Hematopoietic multipotent progenitor cell treated with erythropoietin and hydrocortisone succinate and interleukin-3 and kit ligand, for 17 days (in vitro differentiated cells): ENCODE measurements around the gene BOC.

ENCODE experiments used
- DNase-seq: peaks from one replicate; pipeline ENCODE4 v3.0.0-alpha.2; 2015; ENCODE audit warnings: low spot score

BOC gene

DNA sequence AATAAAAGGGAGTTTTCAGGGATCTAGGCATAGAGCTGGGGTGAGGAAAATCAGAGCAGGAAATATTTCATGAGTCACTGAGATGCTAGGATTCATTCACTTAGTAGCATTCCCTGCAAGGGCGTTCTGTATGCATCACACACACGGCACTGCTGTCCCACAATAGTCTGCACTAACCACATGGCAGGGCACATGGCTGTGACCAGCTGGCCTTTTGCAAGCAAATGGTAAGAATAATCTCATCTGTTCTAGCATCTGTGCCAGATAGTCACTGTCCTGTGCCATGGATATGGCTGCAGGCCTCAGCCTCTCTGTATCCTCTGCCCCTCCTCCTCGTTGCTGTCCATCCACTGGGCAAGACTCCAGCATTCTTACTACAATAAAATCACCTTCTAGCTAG is 37.8 kb downstream of the BOC start:
- no peak for DNase-seq

DNA sequence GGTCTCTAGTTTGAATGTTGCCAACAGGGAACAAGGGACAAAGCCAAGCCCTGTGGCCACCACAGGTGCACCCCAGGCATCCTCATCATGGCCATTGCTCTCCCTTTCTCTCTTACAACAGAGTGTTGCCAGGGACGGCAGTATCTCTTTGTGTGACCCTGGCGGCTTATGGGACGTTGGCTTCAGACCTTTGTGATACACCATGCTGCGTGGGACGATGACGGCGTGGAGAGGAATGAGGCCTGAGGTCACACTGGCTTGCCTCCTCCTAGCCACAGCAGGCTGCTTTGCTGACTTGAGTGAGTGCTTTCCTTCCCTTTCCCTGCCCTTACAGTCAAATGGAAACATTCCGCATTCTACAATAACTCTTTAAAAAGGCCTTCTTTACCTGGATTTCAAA is 38.2 kb downstream of the BOC start:
- DNase-seq, result no peak

DNA sequence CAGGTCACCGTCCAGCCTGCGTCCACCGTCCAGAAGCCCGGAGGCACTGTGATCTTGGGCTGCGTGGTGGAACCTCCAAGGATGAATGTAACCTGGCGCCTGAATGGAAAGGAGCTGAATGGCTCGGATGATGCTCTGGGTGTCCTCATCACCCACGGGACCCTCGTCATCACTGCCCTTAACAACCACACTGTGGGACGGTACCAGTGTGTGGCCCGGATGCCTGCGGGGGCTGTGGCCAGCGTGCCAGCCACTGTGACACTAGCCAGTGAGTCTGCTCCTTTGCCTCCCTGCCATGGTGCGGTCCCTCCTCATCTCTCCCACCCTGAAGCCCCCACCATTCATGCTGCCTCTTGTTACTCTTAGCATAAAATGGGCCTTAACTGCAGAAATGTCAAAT is 39.2 kb downstream of the BOC start:
- DNase-seq, result no peak

DNA sequence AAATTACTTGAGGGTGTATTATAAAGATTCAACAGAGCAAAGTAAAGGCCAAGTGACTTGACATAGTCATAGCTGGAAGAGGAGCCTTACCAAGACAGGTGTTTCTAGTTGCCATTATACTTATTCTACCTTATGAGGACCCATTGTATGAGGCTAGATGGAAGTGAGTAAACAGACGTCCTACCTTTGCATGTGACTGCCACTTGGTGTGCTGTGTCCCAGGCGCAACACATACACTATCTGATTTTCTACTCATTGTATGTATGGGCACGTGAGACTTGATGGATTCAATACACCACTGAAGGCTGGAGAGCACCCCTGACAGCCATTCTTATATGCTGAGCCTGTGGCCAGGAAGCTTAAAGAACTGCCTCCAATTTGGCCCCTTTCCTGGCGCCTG is 40.5 kb downstream of the BOC start:
- no peak for DNase-seq

DNA sequence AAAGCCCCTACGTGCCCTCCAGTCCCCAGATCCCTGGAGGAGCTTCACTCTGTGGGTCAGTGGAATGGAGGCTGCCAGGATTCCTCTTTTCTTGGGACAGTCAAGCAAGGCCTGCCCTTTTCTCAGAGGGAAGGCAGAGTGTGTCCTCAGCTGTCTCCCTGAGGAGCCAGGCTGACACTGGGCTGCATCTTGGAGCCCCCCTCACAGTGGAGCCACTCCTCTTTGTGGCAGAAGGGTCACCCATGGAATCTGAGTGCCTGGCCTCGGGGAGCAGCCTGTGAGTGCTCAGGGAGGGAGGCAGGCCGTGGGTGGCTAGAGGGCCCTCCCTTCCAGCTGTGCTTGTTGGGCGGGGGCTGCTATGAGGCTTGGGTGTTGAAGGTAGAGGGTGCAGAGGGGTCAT is 41.2 kb downstream of the BOC start:
- no peak for DNase-seq

DNA sequence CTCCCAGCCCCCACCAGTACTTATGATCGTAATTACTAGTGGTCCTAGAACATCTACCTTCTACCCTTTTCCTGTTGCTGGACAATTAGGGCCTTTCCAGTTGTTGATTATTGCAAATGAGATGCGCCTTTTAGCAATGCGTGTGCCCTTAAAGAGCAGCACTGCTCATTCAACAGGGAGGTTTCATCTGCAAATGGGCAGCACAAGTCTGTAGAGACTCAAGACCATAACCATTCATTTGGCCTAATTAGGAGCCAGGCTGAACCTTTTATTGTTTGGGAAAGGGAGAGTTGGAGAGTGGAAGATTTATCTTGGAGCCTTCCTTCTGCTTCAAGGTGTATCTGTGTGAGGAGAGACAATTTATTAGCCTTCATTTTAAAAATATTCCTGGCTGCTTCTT is 42.3 kb downstream of the BOC start:
- no peak for DNase-seq

DNA sequence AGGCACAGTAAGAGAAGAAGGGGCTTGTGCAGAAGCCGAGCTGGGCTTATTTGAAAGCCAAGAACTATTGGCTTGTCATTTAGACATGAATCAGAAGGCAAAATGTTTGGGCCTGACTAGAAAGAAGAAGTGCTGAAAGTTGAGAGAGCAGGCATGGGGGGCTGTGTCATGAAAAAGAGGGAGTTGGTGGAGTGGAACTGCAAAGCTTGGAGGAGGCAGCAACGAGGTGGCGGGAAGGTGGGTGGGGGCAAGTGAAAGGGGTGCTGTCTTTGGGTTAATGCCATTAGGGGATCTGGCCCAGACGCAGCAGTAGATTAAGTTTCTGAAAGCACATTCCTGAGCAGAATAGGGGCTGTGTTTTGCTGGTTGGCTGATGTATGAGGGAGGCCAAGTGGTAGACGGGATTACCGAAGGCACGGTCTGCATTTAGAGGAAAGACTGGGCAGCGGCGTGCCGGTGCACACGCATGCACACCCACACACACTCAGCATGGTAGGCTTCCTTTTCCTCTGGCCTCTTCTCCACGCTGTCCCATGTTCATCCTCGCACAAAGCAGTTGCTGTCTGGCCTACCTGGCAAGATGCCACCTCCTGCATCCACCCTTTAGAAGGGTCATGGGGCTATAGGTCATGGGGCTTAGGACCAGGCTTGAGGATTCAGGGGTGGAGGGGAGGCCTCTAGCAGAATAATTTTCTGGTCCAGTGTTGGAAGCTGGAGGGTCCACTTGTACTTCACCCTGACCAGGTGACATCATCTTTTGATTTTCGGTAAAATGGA is 43.0 kb downstream of the BOC start:
- no peak for DNase-seq

DNA sequence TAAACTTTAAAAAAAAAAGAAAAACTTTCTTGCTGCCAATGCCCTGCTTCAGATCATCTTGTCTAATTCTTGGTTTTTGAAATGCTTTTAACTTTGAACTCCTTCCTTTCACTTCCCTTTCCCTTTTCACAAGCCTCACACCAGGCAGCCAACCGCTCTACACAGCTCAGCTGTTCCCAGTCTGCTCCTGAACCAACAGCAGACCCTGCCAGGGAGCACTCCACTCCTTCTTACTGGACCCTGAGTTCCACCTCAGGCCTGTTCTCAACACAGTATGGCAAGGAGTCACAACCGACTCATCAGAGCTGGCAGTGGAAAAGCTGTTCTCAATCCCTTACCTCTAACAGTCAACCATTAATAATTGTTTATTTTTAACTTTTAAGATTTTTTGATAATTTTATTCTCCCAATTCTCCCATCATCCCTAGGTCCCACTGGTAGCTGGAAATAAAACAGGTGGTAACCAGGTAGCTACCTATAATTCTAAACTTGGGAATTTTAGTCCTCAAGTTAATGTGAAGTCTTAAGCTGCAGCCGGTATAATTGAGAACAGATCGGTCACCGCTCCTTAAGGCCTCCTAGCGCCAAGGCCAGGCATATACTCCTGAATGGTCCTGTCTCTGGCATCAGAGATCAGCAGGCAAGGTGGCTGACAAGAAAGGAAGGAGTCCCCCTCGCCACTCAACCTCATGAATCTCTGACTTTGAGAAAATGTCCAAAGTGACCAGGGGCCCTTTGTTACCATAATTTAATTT is 43.9 kb downstream of the BOC start:
- no peak for DNase-seq

DNA sequence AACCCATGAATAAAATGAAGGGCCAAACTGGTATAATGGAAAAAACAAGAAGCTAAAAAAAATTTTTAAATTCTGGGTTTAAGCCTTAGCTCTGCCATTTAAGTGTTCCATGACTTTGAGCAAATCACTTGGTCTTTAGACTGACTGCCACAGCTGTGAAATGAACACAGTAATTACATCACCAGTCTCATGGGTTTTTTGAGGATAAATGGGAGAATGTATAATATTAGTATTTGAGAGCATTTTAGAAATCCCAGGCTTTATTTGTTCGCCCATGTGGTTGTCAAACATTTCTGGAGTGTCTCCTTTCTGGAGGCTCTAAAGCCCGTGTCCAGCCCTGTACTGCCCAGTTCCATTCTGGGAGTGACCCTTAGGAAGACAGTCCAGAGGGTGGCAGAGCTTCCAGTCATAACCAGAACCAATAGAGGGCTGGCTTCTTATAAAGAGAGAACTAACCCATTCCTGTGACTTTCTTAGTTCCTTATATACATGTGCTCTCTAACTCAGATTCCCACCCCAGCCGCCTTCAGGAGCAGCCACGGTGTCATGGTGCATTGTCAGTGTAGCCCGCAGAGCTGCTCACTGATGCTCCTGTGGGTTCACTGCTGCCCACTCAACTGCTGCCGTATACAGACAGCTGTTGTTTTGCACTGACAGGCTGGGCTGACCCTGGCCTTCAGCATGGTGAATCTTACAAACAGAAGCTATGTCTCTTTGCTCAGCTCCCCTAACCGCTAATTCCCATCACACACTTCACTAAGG is 44.7 kb downstream of the BOC start:
- no peak for DNase-seq

DNA sequence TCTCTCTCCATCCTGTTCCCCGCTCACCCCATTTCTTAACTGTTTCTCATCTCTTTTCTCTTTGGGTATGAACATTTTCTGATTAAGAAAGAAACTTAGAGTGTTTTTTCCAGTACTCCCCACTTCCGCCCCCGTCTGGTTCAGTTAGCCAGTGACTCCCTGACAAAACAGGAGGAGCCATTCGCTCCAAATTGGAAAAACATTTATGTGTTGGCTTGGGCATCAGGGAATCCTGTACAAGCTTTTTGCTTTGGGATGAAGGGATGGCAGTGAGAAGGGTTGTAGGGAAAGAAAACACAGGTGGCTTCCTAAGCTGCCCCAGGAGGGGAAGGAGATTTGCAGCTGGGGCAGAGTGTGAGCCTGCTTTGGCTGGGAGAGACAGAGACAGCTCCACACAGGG is 47.0 kb downstream of the BOC start:
- no peak for DNase-seq

DNA sequence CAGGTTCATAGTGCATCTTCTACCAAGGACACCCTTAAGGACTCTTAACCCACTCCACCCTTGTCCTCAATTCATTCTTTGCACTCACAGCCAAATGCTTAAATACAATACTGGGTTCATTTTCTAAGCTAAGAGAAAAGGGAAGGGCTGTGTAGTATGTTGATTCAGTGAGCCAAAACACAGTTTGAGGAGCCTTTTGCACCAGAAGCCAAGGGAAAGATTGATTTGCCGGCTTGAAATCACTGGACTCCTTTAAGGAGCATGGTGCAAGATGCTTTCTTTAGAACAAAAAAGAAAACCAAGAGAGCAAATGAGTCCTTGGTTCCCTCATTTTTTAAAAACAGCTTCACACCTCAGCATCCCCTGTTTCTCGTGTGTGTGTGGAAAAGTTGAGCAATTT is 47.8 kb downstream of the BOC start:
- no peak for DNase-seq

DNA sequence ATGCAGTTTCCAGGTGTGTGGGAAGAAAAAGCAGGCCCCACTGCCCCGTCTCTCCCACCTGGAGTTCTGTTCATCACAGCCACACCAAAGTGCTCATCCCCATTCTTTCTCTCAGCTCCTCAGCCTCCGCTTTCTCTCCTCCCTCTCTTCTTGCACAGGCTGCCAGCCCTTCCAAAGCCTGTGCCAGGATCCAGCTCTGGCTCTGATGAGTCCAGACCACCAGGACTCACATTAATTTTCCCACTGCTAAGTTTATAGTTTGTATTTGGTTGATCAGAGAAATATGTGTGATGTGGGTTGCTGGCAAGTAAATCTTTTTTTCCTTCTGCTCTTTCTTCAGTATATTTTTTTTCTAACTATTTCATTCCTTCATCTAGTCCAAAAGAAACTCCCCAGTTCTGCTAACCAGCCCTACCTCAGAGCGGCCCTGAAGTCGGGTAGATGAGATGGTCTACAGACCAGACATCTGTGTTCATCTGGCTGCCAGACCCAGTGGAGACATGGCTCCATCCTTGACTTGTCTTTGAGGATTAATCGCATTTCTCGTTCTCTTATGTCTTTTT is 49.8 kb downstream of the BOC start:
- DNase-seq, result no peak

DNA sequence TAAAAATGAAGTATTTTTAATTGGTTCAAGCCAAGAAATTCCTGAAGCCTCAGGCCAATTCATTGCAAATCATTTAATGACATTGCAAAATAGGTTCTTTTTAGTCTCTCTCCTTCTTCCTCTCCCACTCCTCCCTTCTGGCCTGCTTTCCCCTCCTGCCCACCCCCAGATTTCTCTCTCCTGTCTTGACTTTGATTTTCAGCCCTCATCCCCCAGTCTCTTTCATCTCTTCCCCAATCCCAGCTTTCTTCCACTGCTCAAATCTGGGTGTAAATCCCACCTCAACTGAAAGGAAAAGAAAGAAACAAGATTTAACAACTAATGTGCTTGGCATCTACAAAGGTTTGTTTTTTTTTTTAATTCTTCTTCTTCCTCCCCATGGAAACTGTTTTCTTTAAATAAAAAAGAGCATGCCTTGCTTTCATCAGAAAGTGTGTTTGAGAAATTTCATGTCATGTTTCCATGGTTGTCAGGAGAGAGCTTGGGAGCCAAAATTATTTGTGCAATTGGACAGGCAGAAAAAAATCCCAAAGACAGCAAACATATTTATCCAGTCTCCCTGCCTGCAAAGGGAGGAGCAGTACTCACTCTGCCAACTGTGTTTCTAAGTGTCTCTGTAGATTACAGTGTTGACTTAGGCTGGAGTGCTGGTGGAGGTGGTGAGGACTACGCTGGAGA is 50.4 kb downstream of the BOC start:
- no peak for DNase-seq

DNA sequence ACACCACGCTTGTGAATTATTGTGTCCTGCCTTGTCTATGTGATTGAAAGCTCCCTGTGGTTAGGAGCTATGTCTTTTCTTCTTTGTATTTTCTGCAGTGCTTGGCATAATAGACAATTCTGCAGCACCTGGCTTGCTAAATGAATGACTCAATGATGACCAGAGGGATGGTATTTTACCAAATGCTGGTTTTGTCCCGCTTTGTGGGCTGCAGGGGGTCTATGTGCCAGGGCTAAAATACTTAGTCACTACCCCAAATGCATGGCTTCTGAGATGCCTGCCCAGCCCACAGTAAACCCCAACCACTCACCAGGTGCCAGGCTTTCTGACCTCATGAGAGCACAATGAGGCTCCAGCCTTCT is 50.9 kb downstream of the BOC start:
- DNase-seq, result no peak

DNA sequence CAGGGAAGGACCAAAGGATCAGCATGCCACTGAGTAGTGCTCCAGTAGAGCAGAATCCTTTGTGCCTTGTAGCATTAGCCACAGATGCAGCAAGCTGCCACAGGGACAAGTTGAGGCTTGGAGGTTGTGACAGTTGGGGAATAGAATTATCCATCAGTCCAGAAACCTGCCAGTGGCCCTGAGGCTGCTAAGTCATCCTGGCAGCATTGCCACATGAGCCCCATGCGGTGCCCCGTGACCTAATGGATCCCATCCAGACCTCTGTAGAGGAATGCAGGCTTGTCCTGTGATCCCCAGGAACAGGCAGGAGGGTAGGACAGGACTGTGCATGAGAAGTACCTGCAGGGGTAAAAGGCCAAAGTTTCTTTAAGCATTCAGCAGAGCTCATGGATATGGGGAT is 51.7 kb downstream of the BOC start:
- no peak for DNase-seq

DNA sequence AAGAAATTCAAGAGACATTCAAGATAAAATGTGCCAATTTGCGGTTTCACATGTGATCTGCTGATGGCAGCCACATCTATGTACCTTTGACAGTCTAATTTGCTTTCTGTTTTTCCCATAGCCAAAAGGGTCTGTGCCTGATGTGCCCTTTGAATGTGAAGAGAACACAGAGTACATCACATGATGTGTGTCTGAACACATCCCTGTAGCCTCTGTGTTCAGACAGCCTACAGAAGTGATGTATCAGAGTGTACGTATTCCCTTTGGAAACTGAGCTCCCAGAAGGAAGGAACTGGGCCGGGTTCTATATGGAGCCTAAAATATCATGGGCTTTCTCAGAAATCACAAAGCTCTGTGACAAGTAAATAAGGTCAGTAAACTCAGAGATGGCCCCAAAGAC is 52.4 kb downstream of the BOC start:
- DNase-seq, result no peak

DNA sequence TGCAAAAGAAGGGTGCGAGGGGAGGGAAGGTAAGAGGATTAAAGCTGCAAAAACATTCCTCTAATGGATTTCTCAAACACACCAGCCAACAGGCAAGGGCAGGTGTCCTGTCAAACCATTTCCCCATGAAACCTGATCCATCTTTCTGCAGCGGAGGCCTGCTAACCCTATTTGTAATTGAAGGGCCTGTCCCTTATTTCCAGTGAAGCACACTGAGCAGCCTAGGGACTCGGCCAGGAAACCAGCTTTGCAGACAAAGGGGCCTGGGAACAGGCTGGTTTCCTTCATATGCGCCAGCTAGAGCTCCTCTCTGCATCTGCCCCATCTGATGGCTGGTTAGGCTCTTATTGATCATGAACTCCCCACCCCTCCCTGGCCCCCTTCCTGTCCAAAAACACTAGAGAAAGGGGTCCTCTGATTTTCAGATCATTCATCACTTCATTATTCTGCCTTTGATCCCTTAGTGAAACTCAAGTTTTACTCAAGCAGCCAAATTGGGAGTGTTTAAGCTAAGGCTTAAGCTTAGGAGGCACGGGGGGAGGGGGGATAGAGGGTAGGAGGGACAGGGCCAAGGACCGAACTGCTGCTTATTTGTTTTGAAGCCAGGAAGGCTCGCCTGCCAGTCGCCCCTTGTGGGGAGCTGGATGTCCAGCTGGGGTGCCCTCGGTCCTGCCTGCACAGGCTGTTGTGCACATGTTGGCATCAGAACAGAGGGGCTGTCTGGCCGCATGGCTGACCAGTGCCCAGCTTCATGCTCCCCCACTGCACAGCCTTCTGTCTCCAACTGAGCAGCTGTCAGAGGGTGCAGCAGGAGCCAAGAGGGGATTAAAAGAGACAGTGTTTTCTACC is 53.1 kb downstream of the BOC start:
- no peak for DNase-seq

DNA sequence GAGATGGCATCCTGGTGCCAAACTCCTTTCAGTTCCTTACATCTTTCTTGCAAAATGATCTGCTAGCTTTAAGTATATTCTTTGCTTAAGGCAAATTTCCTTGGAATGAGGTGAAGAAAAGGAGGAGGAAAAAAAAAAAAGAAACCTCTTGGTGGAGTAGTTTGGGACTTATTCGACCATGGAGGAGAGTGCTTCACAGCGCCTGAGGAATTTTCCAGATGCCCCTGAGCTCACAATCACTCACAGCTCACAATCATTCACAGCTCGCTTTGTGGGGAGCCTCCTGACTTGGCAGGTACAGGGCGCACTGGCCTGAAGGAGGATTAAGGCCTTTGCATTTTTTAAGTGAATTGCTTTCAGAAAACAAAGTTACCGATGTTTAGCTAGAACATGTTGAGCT is 53.9 kb downstream of the BOC start:
- DNase-seq, result no peak

DNA sequence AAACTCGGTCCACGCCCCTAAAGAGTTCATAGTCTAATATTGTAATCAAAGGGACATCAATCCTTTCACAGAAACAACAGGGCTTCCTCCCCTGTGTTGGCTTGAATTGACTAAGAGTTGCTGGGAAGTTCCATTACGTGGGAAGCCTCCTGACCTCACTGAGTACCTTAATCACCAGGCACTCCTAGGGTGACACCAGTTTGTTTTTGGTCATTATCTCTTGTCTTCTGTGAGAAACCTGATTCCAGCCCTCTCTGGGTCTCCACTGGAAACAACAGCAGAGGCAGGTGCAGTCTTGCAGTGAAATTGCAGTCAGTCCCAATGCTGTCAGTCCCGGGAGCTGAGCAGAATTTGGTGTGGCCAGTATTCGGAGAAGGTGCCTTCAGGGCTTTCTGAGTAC is 55.4 kb downstream of the BOC start:
- DNase-seq, result no peak

DNA sequence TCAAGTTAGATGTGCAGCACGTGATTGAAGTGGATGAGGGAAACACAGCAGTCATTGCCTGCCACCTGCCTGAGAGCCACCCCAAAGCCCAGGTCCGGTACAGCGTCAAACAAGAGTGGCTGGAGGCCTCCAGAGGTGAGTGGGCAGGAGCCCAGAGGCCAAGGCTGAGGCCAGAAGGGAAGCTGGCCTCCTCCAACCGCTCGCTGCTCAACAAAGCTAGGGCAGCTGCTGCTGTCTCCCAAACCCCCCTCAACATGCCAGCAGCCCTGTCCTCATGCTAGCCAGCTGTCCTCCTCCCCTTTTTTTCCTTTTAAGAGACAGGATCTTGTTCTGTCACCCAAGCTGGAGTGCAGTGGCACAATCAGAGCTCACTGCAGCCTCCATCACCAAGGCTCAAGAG is 57.0 kb downstream of the BOC start:
- DNase-seq, result no peak

DNA sequence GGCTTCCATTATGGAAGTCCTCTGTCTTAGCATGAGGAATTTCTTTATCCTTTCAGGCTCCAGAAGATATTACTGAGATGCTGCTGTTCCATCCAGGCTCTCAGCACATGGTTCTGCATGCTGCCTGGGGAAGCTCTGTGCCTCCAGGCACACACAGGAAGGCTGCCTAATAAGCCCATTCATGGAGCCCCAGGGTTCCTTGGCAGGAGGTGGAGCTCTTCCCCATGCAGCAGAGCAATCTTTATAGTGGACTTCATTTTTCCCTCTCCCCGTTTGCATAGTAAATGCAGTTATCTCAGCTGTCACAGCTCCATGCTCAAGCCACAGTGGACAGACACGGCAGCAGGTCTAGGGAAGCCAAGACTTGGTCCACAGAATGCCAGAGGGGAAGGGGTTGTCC is 57.6 kb downstream of the BOC start:
- DNase-seq, result no peak
